HG02623 (cell line): ENCODE data around the gene VWA3A.
"Not testable (repeated sequence)": the region's sequence is repeated elsewhere in the genome, so short reads cannot be mapped to it uniquely, and the experiment has no call there.

ENCODE experiments used
- ATAC-seq: cut with Tn5 transposase; IDR thresholded peaks from one replicate; pipeline ENCODE4 v1.9.1; 2021; ENCODE audit warnings: moderate library complexity; ENCODE audit not compliant: unreplicated experiment

The VWA3A gene

DNA sequence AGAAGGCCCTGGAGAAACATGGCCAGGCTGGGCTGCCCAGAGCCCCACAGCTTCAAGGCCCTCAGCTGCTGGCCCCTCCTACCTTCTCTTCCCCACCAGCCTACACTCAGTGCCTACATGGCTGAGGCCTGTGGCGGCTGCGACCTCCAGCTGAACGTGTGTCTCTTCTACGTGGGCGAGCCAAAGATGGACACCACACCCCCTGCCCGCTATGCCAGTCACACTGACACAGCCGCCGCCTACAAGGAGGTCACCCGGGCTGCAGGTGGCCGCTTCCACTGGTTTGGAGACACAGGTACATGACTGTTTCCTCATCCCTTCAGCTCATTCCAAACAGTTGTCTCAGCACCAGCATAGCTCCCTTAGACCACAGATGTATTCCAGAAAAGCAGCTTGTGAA, 40.5 kb downstream of the VWA3A start:
- ATAC-seq = no peak

- ATAC-seq = no peak
Observed at GRCh38 chr16:22138482-22138881, 46.1 kb downstream of the VWA3A start.

DNA sequence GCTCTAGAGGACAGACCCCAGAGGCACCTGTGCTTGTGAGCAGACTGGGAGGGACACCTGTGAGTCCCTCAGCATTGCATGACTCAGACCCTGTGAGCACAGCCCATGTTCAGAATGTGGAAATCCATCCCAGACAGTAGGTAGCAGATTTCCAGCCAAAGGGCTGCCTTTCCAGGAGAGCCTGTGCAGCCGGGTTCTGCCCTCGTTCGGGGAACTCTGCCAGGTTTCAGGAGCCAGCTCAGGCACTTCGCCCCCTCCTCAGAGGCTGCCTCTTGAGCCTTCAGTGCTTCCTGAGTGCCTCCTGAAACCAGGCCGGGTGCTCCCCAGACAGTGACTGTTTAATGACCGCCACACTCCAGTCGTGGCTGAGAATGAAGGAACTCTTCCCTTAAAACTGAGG, 46.7 kb downstream of the VWA3A start:
- no peak for ATAC-seq

- ATAC-seq = no peak
Observed at GRCh38 chr16:22139732-22140131, 47.4 kb downstream of the VWA3A start.

DNA sequence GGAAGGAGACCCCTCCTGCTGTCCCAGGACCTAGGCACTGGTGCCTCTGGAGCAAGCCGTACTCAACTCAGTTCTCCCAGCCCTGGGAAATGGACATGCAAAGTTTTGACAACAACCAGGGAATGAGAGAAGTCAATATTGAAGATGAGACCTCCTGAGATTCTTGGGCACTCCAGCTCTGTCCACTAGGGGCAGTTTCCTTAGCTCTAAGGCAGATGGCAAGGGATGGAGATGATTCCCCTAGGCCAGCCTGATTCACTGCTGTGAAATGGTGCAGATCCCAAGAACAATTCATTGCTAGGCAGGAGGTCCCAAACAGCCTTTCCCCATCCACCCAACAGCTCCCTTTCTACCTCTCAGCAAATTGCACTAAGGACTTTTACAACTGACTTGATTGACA, 49.4 kb downstream of the VWA3A start:
- ATAC-seq = no peak

- no peak for ATAC-seq
Observed at GRCh38 chr16:22144520-22144919, 52.2 kb downstream of the VWA3A start.

DNA sequence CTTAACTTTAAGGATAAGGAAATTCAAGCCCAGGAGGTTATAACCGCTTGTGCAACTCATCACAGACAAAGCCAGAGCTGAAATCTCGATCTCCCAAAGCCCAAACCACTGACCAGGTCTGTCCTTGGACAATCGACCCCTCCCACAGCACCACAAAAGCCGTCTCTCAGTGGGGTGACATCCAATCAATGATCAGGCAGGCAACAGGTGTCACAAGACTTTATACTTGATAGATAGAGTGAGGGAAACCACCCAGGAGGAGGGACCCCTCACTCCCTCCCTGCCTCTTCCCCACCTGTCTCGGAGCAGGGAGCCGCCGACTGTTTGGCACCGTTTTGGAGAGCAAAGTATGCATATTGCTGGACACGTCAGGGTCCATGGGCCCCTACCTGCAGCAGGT, 55.5 kb downstream of the VWA3A start:
- ATAC-seq = no peak

GRCh38 chr16:22151246-22151998, 59.1 kb downstream of the VWA3A start:
- no peak for ATAC-seq

- ATAC-seq = no peak
Observed at GRCh38 chr16:22152316-22152715, 60.0 kb downstream of the VWA3A start.

- not testable (repeated sequence) for ATAC-seq
Observed at GRCh38 chr16:22153078-22153477, 60.7 kb downstream of the VWA3A start.

GRCh38 chr16:22161401-22161800, 69.1 kb downstream of the VWA3A start:
- ATAC-seq = no peak

GRCh38 chr16:22161999-22162655, 69.8 kb downstream of the VWA3A start, which contains the start of gene SDR42E2:
SDR42E2 (plus strand) TSS chr16:22162506; CDS start chr16:22165583, 3,077 bp downstream.
- no peak for ATAC-seq

DNA sequence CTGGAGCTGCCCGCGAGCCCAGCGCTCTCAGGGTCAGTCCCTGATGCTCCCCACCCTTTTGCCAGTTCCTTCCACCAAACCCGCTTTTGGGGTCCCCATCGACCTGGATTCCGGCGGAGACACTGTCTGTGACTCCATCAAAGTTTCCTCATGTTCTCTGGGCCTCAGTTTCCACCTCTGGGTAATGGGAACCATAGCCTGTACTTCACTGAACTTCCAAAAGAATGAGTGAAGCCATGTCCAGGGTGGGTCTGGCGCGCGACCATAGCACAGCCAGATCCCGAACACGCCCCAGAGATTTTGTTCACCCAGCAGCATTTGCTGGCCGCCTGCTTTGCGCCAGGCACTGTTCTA, 70.3 kb downstream of the VWA3A start:
- no peak for ATAC-seq

GRCh38 chr16:22163806-22164205, 71.5 kb downstream of the VWA3A start:
- ATAC-seq = no peak

GRCh38 chr16:22164482-22164881, 72.1 kb downstream of the VWA3A start:
- ATAC-seq = no peak

GRCh38 chr16:22165508-22166285, 73.4 kb downstream of the VWA3A start:
- ATAC-seq = no peak

- no peak for ATAC-seq
Observed at GRCh38 chr16:22171953-22172352, 79.6 kb downstream of the VWA3A start.

DNA sequence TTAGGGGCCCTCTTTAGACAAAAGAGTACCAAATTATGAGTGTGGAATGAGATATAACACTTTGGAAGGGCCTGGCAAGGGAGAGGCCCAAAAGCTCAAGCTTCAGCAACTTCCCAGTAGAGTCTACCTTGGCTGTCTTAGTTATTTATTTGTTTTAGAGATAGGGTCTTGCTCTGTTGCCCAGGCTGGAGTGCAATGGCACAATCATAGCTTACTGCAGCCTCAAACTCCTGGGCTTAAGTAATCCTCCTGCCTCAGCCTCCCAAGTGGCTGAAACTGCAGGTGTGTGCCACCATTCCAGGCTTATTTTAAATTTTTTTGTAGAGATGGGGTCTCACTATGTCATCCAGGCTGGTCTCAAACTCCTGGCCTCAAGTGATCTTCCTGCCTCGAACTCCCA, 80.3 kb downstream of the VWA3A start:
- not testable (repeated sequence) for ATAC-seq

GRCh38 chr16:22174642-22175041, 82.3 kb downstream of the VWA3A start:
- ATAC-seq = no peak

DNA sequence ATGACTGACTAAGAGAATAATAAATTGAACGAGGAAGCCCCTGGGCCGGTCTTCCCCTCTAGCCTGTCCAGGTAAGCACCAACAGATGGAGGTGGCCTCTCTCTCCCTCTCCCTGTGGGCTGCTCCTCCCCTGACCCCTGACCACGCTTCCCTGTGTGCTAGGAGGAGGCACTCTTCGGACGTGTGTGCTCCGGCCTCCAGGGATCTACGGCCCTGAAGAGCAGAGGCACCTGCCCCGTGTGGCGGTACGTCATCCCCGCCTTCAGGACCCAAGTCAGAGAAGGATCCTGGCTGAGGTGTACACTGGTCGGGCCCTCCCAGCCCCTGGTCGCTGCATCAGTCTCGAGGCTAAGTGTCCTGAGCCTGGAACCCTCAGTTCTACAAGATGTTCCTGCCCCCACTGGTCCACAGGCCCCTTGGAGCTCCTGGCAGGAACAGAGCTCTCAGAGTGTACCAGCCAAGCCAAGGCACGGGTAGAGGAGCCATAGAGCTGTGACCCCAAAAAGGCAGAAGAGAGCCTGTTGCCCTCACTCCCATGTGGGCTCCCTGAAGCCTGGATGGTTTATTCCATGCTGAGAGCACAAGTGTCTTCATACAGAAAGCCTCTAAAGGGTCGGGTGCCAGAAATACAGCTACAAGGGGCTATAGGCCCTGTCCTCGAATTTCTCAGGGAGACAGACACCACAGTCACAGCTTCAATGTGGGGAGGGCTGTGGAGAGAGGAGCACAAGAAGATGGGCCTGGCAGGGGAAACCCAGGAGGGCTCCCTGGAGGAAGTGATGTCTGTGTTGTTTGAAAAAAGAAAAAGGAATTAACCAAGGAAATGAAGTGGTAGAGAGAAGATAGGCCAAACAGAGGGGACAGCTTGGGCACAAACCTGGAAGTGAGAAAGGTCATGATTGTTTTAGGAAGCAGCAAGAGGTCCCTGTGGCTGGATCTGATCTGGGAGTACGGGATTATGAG, 85.9 kb downstream of the VWA3A start:
- no peak for ATAC-seq

- ATAC-seq = no peak
Observed at GRCh38 chr16:22181426-22181825, 89.1 kb downstream of the VWA3A start.
